Daoy (cell line): Measurements from ENCODE around the gene ZYG11A. TPM values are rescaled to one million over a fixed set of nuclear protein-coding genes. Genes with fewer than 3 reads are reported as not detected.
"Not testable (repeated sequence)": the region's sequence is repeated elsewhere in the genome, so short reads cannot be mapped to it uniquely, and the experiment has no call there.

Source experiments
- DNase-seq: peaks from one replicate; pipeline ENCODE4 v3.0.0-alpha.2; 2015; ENCODE audit warnings: low read depth
- total RNA-seq: library from RNA; depleted of rRNA; stranded (reverse); fragments of >200 nt; shearing (Covaris generic); gene quantifications from 2 replicates; pipeline ENCODE4 v1.2.3, GENCODE V29; 2014; rRNA removed

The ZYG11A gene
- total RNA-seq, result 2.5 and 3.0 TPM in 2 replicates

DNA sequence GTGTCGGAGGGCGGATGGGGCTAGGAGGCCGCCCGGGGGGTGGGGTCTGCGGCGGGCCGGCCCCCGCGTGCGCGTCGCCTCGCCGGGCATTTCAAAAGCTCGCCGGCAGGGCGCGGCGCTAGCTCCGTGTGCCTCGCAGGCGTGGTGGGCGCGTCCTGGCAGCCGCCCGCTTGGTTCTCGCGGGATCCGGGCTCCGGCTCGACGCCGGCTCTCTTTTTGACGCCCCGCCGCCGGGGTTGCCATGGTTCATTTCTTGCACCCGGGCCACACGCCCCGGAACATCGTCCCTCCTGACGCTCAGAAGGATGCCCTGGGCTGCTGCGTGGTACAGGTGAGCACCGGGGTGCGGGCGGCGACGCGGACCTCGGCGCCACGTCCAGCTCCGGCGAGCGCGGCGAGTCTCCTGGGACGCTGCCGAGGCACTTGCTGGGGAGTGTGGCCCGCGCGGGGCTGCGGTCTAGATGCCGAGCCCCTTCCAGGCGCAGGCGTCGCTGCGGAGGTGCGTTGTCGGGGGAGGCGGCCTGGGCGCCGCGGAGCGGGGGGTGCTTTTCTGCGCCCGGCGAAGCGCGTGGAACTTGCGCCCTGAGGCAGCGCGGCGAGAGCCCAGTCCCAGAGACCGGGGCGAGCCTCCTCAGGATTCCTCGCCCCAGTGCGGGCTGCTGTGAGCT, at the start of gene ZYG11A:
Gene ZYG11A (plus strand): TSS at position 118 of the 668 bp plus-strand sequence. CDS start 124 bp downstream, at position 242.
- peak; percentile 92 for DNase-seq

GRCh38 chr1:52793717-52794116, 48.8 kb upstream of the ZYG11A start:
- DNase-seq, result not testable (repeated sequence)

GRCh38 chr1:52795464-52795863, 47.1 kb upstream of the ZYG11A start:
- no peak for DNase-seq

GRCh38 chr1:52798331-52798730, 44.2 kb upstream of the ZYG11A start:
- no peak for DNase-seq

- no peak for DNase-seq
These were observed 41.5 kb upstream of the ZYG11A start for GRCh38 chr1:52801011-52801410.

GRCh38 chr1:52804083-52804482, 38.5 kb upstream of the ZYG11A start:
- DNase-seq, result not testable (repeated sequence)

- peak; percentile 4 for DNase-seq
These were observed 28.1 kb upstream of the ZYG11A start for GRCh38 chr1:52814465-52814864.

- not testable (repeated sequence) for DNase-seq
These were observed 21.7 kb upstream of the ZYG11A start for GRCh38 chr1:52820830-52821229.

- no peak for DNase-seq
These were observed 16.7 kb upstream of the ZYG11A start for GRCh38 chr1:52825868-52826267.

DNA sequence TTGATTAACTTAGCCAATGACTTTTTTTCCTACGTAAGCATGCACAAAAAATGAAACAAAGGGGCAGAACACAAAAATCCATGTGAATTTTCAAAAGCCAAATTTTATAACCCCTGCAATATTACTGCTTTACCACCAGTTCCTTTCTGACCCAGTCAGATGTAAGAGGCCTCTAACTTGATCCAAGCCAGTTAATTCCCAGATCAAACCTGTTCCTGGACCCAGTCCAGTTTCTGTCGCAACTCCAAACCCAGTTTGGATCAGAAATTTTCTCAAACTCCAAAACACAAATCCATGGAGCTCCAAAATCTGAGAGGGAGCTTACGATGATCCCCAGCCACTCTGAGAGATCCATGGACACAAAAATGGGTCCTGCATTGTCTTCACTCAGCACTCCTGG, 7.8 kb upstream of the ZYG11A start:
- no peak for DNase-seq

DNA sequence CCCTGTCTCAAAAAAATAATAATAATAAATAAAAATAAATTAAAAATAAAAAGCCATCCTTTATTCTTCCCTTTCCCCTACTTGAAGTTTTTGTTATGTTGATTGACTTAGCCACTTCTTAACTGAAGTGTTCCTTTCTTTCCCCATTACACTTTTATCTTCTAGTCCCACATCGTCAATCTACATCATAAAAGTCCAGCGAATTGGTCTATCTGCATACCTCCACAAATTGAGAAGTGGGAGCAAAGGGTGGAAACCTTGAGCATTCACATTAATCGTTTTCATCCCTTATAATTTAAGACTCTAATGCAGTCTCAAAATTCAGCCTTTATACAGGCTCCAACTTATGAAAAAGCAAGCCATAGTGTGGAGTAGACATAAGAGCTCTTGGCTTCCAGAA, 6.5 kb upstream of the ZYG11A start:
- no peak for DNase-seq

DNA sequence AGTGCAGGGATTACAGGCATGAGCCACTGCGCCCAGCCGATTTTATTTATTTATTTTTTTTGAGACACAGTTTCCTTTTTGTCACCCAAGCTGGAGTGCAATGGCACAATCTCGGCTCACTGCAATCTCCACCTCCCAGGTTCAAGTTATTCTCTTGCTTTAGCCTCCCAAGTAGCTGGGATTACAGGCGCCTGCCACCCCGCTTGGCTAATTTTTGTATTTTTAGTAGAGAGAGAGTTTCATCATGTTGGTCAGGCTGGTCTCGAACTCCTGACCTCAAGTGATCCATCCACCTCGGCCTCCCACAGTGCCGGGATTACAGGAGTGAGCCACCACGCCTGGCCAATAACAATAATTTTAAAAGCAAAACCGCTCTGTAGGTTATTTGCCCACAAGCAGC, 3.4 kb upstream of the ZYG11A start:
- not testable (repeated sequence) for DNase-seq

GRCh38 chr1:52845119-52845518, 2.6 kb downstream of the ZYG11A start:
- not testable (repeated sequence) for DNase-seq

DNA sequence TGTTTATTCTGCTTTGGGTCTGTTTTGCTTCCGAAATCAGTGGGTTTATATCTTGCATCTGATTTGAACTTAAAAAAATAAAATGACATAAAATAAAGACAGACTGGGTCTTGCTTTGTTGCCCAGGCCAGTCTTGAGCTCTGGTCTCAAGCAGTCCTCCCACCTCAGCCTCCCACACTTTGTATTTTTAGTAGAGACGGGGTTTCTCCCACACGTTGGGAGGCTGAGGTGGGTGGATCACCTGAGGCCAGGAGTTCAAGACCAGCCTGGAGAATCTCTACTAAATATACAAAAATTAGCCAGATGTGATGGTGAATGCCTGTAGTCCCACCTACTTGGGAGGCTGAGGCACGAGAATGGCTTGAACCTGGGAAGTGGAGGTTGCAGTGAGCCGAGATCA, 5.9 kb downstream of the ZYG11A start:
- DNase-seq, result no peak

GRCh38 chr1:52850951-52851350, 8.4 kb downstream of the ZYG11A start:
- DNase-seq, result no peak

DNA sequence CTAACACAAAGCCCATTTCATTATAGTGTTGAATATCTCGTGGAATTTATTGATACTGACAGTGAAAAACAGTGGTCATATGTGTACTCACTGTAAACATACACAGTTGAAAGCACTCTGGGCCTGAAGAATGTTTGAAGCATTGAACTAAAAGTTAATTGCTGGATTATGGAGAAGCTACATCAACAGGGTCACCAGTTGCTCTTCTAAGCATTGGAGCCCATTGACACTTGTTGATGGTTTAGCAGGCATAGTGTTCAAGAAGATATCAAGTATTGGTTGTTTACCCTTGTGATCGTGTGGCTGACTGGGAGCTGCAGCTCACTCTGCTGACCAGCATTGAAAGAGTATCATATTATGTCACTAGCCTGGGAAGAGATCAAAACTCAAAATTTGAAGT, 10.3 kb downstream of the ZYG11A start:
- DNase-seq, result no peak

DNA sequence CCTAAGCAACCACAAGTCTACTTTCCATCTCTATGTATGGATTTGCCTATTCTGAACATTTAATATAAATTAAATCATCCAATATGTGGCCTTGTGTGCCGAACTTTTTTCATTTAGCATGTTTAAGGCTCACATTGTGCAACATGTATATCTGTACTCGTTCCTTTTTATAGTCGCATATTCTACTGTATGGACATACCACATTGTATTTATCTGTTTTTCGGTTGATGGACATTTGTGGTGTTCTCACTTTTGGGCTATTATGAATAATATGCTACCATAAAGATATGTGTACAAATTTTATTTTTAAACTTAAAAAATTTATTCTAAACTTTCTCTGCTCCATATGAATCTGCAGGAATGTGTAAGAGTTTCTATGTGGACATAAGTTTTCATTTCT, 13.0 kb downstream of the ZYG11A start:
- DNase-seq, result no peak

DNA sequence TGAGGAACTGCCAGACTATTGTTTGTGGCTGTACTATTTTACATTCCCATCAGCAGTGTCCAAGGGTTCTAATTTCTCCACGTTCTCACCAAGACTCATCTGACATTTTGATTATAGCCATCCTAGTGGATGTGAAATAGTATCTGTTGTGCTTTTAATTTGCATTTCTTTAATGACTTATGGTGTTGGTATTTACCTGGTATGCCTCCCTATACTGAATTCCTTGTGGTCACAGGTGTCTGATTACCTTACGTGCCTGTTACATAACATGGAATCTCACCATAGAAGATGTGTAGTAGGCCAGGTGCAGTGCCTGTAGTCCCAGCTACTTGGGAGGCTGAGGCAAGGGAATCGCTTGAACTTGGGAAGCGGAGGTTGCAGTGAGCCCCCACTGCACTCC, 13.5 kb downstream of the ZYG11A start:
- DNase-seq, result no peak

GRCh38 chr1:52857443-52857842, 14.9 kb downstream of the ZYG11A start:
- no peak for DNase-seq

DNA sequence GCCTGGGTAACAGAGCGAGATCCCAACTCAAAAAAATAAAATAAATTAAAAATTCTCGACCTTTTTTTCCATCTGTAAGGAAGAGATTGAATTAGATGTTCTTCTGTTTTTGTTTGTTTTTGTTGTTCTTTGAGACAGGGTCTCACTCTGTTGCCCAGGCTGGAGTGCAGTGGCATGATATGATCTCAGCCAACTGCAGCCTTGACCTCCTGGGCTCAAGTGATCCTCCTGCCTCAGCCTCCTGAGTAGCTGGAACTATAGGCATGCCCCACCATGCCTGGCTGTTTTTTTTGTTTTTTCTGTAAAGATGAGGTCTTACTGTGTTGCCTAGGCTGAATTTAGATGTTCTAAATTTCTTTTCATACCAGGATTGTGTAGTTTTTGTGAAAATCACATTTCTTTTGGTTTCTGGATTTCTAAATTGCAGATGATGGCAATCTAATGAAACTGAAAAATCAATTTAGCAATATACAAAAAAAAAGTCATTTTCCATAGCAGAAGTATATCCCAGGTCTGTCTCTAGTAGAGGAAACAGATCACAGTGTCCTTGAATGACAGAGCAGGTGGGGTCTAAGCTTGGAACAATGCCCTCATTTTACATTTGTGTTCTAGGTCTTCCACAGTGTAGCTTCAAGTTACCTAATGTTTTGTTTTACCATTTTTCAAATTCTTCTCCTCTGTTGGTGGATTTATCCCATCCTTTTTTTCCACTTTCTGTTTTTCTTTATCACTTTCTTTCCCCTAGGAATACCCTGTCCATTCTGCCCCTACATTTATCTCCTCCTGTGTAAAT, 20.3 kb downstream of the ZYG11A start:
- DNase-seq, result no peak

- DNase-seq, result no peak
These were observed 24.7 kb downstream of the ZYG11A start for GRCh38 chr1:52867087-52867863.

DNA sequence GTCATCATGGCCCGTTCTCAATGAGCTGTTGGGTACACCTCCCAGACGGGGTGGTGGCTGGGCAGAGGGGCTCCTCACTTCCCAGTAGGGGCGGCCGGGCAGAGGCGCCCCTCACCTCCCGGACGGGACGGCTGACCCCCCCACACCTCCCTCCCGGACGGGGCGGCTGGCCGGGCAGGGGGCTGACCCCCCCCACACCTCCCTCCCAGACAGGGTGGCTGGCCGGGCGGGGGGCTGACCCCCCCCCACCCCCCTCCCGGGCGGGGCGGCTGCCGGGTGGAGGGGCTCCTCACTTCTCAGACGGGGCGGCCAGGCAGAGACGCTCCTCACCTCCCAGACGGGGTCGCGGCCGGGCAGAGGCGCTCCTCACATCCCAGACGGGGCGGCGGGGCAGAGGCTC, 27.2 kb downstream of the ZYG11A start:
- not testable (repeated sequence) for DNase-seq
